Mucosa of rectum (tissue), 2 donors: ENCODE data around the gene RAB9A.

Source experiments
- H3K27ac ChIP-seq, 2 donors: one replicate each; pipeline ENCODE4 v1.7.0; 2013; ENCODE audit warnings: inconsistent platforms in 2 of 2, low read depth in 2 of 2, low read length in 2 of 2
- H3K27me3 ChIP-seq, 2 donors: one replicate each; pipeline ENCODE4 v1.7.0; 2013; ENCODE audit warnings: low read length in 2 of 2; ENCODE audit not compliant: control insufficient read depth in 2 of 2, insufficient read depth in 2 of 2
- H3K36me3 ChIP-seq, 2 donors: one replicate each; pipeline ENCODE4 v1.7.0; 2013; ENCODE audit warnings: low read length in 2 of 2; ENCODE audit not compliant: control insufficient read depth in 2 of 2, insufficient read depth in 2 of 2
- H3K4me1 ChIP-seq, 2 donors: one replicate each; pipeline ENCODE4 v1.7.0; 2013; ENCODE audit warnings: low read length in 2 of 2, mild to moderate bottlenecking in 1 of 2; ENCODE audit not compliant: control insufficient read depth in 2 of 2, insufficient read depth in 2 of 2
- H3K4me3 ChIP-seq, 2 donors: one replicate each; pipeline ENCODE4 v1.7.0; 2013; ENCODE audit warnings: low read length in 2 of 2
- H3K9ac ChIP-seq, 2 donors: one replicate each; pipeline ENCODE4 v1.7.0; 2013; ENCODE audit warnings: low read length in 2 of 2, low read depth in 1 of 2, mild to moderate bottlenecking in 1 of 2
- H3K9me3 ChIP-seq, 2 donors: one replicate each; pipeline ENCODE4 v1.7.0; 2013; ENCODE audit warnings: low read length in 2 of 2; ENCODE audit not compliant: control insufficient read depth in 2 of 2
- donor health status: healthy.
- donor health status: Normal muscosa, but diverticular disease.

Gene RAB9A

DNA sequence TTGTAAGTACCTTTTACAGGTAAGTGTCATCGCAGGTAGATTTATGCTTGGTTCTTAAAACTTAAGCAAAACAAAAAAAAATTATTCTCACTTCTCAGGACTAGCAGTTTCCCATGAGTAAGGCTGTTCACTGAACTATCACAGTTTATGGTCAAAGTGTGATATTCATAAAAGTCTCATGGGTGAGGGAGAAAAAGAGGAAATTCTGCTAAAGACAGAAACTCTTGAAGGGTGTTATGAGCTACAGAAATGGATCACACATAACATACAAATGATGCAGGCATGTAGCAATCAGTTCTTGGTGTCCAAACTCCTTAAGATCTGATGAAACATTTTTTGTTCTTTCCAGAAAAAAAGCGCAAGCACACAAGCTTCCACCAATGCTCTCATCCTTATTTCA, 8.5 kb downstream of the RAB9A start:
- Histone ChIP-seq H3K36me3 (no peaks in the 10 kb centered on the region), H3K4me3 (no peak overlapping the region), H3K9ac (no peak overlapping the region), H3K9me3 (no peaks in the 10 kb centered on the region), H3K27me3 (peaks cover 5 to 17% of the 10 kb centered on the region in 2 donors), H3K4me1 (peaks cover 22 to 27% of the 10 kb centered on the region in 2 donors), H3K27ac (no peak overlapping the region)

DNA sequence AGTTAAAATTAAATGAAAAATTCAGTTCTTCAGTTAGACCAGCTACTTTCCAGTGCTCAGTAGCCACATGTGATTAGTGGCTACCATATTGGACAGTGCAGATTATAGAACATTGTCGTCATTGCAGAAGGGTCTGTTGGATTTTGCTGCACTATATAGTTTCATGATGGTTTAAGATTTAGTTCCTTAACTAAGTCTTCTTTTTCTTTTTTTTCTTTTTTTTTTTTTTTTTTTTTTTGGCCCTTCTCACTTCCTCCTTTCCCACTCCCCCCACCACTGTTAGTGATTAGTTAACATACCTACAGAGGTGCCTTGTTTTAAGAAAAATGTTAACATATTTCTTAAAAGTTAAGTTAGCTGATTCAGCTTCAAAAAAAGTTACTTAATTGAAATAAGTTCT, 9.0 kb downstream of the RAB9A start:
- Histone ChIP-seq H3K4me3 (no peak overlapping the region), H3K36me3 (no peaks in the 10 kb centered on the region), H3K9ac (no peak overlapping the region), H3K4me1 (peaks cover 22 to 24% of the 10 kb centered on the region in 2 donors), H3K27me3 (peaks cover 5 to 17% of the 10 kb centered on the region in 2 donors), H3K27ac (peak overlapping the region; percentile 4 to 32), H3K9me3 (no peaks in the 10 kb centered on the region)

DNA sequence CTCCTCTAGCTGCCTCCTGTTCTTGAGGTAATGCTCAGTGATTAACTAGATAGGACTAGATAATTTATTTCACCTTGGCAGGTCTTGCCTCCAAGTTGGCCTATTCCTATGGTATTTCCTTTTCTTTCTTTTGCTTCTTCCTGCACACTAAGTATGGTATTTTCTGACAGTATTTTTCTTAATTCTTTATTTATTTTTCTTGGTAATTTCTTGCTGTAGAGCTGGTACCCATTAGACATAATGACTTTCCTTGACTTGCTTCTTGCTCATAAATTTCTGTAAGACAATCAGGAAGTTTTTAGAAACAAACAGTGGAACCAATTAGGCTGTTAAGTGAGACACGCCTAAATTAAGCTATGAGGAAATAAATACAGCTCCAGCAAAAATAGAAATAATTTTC, 9.5 kb downstream of the RAB9A start:
- H3K9ac ChIP-seq = no peak overlapping the region
- no peaks in the 10 kb centered on the region for H3K9me3 ChIP-seq
- H3K27ac ChIP-seq = peak overlapping the region; percentile 28 to 32
- no peaks in the 10 kb centered on the region for H3K36me3 ChIP-seq
- no peak overlapping the region for H3K4me3 ChIP-seq
- peaks cover 20 to 22% of the 10 kb centered on the region in 2 donors for H3K4me1 ChIP-seq
- H3K27me3 ChIP-seq = peaks cover 5 to 17% of the 10 kb centered on the region in 2 donors

DNA sequence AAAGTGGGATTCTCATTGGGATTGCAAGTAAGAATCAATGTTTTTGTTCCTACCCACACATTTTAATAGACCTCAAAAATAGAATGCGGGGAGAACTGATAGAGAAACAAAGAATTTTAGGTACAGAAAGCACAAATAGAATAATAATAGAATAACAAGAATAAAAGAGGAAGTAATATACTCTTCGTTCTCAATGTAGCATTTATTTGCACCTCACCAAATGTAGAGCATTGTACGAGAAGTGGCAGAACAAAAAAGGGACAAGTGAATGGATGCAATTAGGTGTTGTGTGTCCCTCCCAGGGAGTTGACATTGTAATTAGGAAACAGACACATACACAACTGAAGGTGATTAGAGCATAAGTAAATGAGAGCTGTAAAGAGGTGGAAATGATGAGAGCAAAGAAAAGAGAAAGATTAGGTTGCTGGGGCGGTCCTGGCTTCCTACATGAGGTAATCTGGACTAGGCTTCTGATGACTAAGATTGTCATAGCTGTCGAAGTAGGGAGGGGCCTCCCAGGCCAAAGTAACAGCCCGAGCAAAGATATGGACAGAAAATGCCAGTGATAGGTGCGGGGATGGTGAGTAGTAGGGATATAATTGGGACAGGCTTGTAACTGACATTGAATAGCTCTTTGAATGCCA, 10.4 kb downstream of the RAB9A start:
- Histone ChIP-seq H3K27ac (peak overlapping the region; percentile 28 to 32), H3K4me3 (no peak overlapping the region), H3K9me3 (no peaks in the 10 kb centered on the region), H3K4me1 (peaks cover 17 to 21% of the 10 kb centered on the region in 2 donors), H3K9ac (no peak overlapping the region), H3K27me3 (peaks cover 5 to 14% of the 10 kb centered on the region in 2 donors), H3K36me3 (no peaks in the 10 kb centered on the region)

DNA sequence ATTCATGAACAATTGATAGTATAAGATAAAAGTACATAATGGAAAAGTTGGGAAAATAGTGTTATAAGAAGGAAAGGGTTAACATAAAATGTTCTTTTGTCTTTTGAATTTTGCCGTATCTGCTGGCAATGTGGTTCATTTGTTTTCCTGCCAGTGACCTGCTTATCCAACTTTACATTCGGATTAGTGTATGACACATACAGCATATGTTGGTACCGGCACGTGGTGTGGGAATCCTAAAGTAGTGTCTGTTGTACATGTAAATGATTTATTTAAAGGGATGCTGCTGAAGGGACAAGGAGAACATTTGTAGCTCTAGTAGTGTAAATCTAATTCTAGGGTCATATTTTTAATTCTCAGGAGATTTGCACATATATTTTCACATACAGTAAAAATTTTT, 11.5 kb downstream of the RAB9A start:
- no peak overlapping the region for H3K27ac ChIP-seq
- H3K27me3 ChIP-seq = peaks cover 5% of the 10 kb centered on the region in 2 donors
- peaks cover 15% of the 10 kb centered on the region in 2 donors for H3K4me1 ChIP-seq

DNA sequence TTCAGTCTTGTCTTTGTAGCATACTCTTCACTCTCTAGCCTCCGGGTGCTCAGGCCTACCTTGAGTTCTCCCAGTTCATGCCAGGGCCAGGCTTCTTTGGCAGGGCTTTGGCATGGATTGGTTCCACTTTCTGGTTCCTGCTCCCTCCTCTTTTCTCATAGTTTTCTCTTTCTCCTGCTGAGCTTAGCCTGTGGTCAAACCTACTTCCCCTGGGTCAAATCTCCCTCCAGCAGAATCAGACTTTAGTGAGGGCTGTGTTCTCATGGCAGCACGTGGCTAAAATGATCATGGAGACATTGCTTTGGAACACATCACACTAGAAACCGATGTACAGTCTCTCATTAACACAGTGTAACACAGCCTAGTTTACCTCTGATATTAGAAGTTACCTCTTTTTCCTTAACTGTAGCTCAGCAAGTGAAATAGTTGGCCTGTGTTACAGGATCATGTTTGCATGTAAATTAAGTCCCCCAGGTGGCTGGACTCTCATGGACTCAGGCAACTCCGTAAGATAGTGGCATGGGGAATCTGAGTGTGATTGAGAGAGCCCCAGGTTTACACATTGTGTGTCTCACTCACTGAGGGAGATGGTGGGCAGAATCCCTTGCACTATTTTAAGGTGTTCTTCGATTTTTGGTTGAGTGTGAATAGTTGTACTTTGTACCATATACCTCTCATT, 13.3 kb downstream of the RAB9A start:
- H3K4me1 ChIP-seq = peaks cover 12 to 15% of the 10 kb centered on the region in 2 donors
- H3K27ac ChIP-seq = no peak overlapping the region
- peaks cover 2 to 5% of the 10 kb centered on the region in 2 donors for H3K27me3 ChIP-seq
- H3K36me3 ChIP-seq = no peaks in the 10 kb centered on the region
- no peaks in the 10 kb centered on the region for H3K9me3 ChIP-seq
- no peak overlapping the region for H3K9ac ChIP-seq
- no peak overlapping the region for H3K4me3 ChIP-seq

More for the DNA sequence above, 11.5 kb downstream of the RAB9A start:
- no peaks in the 10 kb centered on the region for H3K9me3 ChIP-seq
- H3K4me3 ChIP-seq = no peak overlapping the region
- H3K36me3 ChIP-seq = no peaks in the 10 kb centered on the region
- no peak overlapping the region for H3K9ac ChIP-seq

DNA sequence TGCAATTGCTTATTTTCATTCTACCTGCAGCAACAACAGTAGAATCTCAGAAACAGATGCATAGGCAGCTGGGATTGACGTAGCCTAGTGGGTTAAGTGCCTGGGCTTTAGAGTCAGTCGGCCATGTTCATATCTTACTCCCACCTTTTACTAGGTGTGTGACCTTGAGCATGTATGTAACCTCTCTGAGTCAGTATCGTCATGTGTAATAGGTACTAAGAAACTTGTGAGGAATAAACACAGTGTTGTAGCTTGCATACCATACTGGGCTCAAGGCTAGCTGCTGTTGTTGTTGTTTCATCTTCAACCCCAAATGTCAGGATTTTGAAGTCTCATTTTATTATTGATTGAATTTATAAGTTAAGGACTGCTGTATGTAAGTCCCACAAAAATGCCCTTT, 14.2 kb downstream of the RAB9A start:
- Histone ChIP-seq H3K4me1 (peaks cover 12% of the 10 kb centered on the region in 2 donors), H3K36me3 (no peaks in the 10 kb centered on the region), H3K4me3 (no peak overlapping the region), H3K27ac (no peak overlapping the region), H3K27me3 (peaks cover 2 to 5% of the 10 kb centered on the region in 2 donors), H3K9ac (no peak overlapping the region), H3K9me3 (no peaks in the 10 kb centered on the region)

DNA sequence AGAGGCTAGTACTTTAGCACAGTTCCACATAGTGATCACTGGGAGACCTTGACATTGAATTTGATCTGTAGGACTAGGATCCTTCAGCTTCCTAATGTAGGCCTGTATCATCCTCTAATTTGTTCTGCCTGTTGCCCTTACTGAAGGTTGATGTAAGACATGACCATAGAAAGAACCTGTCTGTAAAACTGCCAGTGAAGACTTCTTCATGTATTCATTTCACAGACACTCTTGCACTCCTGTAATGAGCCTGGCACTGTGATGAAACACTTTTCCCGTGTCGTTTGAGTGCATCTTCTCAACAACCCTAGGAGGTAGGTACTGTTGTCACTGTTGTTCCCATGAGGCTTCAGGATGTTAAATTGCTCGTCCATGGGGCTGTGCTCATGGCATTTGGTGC, 14.7 kb downstream of the RAB9A start:
- no peak overlapping the region for H3K27ac ChIP-seq

DNA sequence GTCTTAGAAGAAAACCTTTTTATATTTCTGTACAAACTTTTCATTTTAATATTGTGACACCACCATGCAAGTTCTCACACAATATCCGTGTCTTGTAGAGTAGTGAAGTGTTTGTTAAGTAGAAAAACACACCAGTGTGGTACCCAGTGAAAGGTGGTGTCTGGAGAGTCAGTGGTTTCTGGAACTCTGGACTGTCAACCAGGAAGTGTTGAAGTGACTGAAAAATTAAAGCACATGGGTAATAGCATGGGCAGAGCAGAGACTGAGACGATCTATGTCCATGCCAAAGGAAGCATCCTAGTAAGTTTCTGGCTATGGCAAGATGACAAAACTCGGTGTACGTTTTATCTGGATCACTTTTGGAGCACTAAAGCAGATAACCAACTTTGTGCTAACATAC, 22.2 kb downstream of the RAB9A start:
- Histone ChIP-seq H3K4me1 (no peaks in the 10 kb centered on the region), H3K9me3 (no peaks in the 10 kb centered on the region), H3K27ac (no peak overlapping the region), H3K4me3 (no peak overlapping the region), H3K9ac (no peak overlapping the region), H3K27me3 (no peaks in the 10 kb centered on the region), H3K36me3 (peaks cover 14 to 22% of the 10 kb centered on the region in 2 donors)

More for the DNA sequence above, 14.7 kb downstream of the RAB9A start:
- H3K4me1 ChIP-seq = peaks cover 9 to 12% of the 10 kb centered on the region in 2 donors
- no peak overlapping the region for H3K4me3 ChIP-seq
- peaks cover 2 to 5% of the 10 kb centered on the region in 2 donors for H3K27me3 ChIP-seq
- H3K9me3 ChIP-seq = no peaks in the 10 kb centered on the region
- no peaks in the 10 kb centered on the region for H3K36me3 ChIP-seq
- H3K9ac ChIP-seq = no peak overlapping the region

DNA sequence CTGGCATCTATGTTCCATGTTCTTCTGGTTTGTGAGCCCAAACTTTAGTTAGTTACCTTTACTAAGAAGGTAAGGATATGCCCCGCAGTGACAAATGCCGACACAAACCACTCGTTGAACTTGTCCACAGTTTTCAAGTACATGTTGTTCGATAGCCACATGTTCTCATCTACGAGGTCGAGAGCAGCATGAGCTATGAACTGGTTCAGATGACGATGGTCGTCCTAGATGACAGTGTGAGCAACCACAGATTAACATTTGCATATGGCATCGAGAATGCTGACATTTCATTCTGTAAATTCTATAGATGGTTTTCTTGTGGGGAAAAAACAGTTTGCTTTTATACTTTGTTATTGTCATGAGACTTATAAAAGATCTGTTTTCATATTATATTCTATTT, 27.5 kb downstream of the RAB9A start:
- Histone ChIP-seq H3K36me3 (peaks cover 28 to 29% of the 10 kb centered on the region in 2 donors), H3K4me1 (no peaks in the 10 kb centered on the region), H3K4me3 (no peak overlapping the region), H3K9ac (no peak overlapping the region), H3K27me3 (no peaks in the 10 kb centered on the region), H3K9me3 (no peaks in the 10 kb centered on the region), H3K27ac (no peak overlapping the region)
